Hematopoietic multipotent progenitor cell treated with erythropoietin and hydrocortisone succinate and interleukin-3 and kit ligand, for 17 days (in vitro differentiated cells): ENCODE measurements around the gene GPR153.
"Not testable (repeated sequence)": the region's sequence is repeated elsewhere in the genome, so short reads cannot be mapped to it uniquely, and the experiment has no call there.

Experiments
- DNase-seq: peaks from one replicate; pipeline ENCODE4 v3.0.0-alpha.2; 2015; ENCODE audit warnings: low spot score

The GPR153 gene

DNA sequence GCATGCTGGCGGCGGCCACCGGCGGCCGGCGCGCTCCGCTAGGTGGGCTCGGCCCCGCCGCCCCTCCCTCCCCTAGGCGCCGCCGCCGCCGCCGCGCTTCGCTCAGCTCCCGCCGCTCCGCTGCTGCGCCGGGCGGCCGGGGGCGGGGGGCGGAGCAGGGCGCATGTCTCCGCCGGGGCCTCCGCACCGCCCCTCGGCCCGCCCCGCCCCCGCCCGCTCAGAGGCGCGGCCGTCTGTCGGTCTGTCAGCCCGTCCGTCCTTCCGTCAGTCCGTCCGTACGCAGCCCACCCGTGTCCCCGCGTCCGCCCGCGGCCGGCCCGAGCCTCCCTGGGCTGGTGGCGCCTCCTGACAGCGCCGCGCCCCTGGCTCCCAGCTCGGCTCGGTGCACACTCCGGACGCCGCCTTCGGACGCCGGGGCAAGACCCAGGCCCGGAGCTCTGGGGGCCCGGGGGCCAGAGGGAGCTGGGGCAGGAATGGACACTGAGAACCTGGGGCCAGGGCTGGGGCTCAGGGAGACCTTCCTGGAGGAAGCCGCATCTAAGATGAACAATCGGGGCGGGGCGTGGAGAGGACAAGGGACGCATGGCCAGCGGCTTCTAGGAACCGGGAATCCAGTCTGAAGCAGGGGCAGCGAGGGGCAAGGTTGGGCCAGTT lies at the start of gene GPR153:
GPR153 (minus strand) TSS at position 138 of the 654 bp plus-strand sequence. CDS start 6,193 bp downstream, outside the sequence.
- DNase-seq, result no peak

GRCh38 chr1:6310116-6310848 lies 49.4 kb upstream of the GPR153 start:
- DNase-seq, result no peak

DNA sequence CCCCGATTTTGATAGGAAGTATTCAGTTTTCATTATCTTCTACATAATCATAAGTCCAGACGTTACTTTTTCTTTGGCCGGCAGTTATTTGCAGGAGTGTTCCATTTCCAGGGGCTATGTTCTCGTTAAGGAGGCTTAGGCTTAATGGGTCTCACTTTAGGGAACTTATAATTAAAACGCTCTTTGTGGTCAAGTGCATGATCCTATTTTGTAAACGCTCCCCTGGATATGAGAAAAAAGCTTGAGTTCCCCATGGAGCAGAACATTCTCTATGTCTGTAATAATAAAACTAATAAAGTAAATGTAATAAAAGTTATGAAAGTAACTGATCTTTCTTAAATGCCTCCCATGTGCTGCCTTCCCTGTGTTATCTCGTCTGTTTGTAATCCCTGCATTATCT lies 48.7 kb upstream of the GPR153 start:
- DNase-seq, result no peak

- DNase-seq, result no peak
These were observed 47.6 kb upstream of the GPR153 start for GRCh38 chr1:6308449-6308848.

- not testable (repeated sequence) for DNase-seq
These were observed 46.8 kb upstream of the GPR153 start for GRCh38 chr1:6307682-6308081.

DNA sequence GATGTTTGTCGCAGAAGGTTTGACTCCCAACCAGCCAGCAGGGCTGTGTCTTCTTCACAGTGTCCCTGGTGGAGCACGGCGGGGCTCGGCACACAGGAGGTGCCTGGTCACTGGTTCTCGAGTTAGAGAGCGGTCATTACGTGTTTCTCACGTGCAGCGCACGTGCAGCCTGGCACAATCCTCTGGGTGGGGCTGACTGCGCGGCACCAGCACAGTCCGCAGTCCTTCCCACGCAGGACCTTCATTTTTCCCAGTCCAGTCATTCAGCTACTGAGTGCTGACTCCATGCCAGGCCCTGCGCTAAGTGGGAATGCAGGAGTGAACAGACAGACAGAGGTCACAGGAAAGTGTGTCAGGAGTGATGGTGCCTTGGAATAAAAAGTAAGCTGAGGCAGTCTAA lies 46.2 kb upstream of the GPR153 start:
- no peak for DNase-seq

- no peak for DNase-seq
These were observed 42.6 kb upstream of the GPR153 start for GRCh38 chr1:6303397-6304012.

- DNase-seq, result no peak
These were observed 41.7 kb upstream of the GPR153 start for GRCh38 chr1:6302568-6302967.

DNA sequence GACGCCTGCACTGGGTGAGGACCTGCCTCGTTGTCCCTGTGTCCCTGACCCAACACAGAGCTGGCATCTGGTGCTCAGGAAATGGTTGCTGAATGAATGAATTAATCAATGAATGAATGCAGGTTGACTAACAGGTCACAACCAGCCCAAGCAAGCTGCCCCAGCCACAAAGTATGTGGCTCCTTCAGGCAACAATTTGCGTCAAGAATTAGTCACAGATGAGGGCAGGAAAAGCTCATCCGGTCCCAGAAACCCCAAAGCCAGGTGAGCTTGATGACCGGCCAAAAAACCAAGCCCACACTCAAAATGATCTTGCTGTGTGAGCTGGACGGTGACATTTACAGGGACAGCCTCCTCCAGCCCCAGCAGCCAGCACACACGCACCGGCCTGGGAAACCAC lies 40.6 kb upstream of the GPR153 start:
- no peak for DNase-seq

GRCh38 chr1:6300342-6301048 lies 39.6 kb upstream of the GPR153 start:
- DNase-seq, result no peak

DNA sequence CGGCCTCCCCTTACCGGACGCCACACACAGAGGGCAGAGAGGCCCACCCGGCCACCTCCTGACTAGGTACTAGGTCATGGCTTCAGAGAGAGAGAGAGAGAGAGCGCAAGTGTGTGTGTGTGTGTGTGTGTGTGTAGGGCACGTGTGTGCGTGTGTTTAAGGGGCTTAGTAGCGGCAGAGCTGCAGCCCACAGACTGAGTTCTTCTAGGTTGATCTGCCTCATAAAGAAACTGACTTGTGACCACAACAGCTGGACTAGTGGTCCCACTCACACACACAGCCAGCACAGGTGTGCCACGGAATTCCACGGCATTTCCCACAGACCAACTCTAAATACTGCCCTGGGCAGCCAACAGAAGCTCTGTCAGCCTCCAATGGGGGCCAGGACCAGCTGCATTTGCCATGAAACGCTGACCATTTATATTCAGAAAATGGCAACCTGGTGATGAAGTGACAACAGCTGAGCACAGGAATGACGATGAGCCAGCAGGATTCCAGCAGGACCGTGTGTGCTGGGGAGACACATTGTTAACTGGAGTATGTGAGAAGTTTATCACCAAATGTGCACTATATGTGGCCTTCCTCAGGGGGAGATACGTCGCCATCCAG lies 38.8 kb upstream of the GPR153 start:
- no peak for DNase-seq

- DNase-seq, result no peak
These were observed 38.1 kb upstream of the GPR153 start for GRCh38 chr1:6298940-6299465.

DNA sequence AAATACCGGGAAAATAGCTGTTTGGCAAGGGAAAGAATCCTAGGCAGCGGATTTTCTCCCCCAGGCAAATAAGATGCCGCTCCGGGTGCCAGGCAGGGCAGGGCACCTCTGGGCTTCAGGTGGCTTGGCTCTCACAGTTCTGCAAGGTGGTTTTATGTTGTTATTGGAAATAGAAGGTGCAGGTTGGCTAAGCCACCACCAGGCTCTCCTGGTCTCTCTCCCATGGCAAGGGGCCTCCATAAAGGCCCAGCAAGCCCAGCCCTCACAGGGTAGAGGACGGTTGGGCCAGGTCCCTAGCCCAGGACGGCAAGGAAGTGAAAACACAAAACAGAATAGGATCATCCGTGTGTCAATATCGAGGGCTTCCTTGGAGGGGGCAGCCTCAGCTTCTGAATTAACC lies 37.6 kb upstream of the GPR153 start:
- no peak for DNase-seq

DNA sequence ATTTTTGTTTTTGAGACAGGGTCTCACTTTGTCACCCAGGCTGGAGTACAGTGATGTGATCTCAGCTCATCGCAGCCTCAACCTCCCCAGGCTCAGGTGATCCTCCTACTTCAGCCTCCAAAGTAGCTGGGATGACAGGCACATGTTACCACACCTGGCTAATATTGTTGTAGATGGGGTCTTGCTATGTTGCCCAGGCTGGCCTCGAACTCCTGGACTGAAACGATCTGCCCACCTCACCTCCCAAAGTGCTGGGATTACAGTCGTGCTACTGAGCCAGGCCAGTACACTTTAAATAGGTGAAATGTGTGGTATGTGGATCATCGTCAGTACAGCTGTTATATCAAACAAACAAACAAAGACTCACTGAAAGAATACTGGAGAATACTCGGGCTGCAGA lies 35.0 kb upstream of the GPR153 start:
- DNase-seq, result no peak

DNA sequence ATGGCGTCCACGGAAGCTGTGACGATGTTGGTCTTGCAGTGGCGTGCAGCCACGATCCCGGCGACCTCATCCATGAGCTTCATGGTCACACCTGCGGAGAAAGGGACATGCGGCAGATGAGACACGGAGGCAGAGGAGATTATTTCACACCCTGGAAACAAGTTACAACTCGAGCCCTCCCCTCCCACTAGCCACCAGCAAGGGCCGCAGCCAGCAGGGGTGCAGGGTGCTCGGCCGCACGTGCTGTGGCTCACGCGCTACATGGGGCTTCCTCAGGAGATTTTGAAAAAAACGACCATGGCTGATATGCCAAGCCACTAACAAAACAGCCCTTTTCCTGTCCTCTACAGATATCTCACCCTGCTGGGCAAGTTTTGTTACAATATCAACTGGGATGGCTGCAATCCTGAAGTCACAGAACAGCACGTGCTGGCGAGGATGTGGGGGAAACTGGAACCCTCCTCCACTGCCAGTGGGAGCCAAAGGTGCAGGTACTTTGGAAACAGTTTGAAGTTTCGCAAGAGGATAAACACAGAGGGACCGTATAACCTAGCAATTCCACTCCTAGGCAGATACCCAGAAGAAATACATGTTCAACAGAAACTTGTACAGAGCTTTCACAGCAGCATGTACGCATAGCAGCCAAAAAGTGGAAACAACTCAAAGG lies 34.1 kb upstream of the GPR153 start:
- DNase-seq, result no peak

GRCh38 chr1:6294080-6294889 lies 33.4 kb upstream of the GPR153 start:
- no peak for DNase-seq

DNA sequence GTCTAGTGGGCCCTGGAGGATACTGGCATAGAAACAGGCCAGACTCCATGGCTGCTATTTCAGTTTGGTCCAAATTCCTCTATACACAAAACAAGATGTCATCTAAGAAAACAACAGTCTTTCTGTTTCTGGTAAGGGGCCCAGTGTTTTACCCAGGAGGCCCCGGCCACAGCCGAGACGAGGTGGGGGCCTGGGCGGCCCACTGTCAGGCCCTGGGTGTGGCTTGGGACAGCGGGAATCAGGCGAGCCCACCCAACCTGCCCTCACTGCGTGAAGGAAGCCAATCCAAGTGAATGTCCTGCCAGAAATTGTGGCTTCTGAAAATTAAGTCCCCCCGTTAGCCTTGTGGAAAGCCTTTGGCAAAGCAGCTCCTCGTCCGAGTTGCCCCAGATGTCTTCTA lies 31.2 kb upstream of the GPR153 start:
- no peak for DNase-seq

GRCh38 chr1:6288665-6289064 lies 27.8 kb upstream of the GPR153 start:
- no peak for DNase-seq

DNA sequence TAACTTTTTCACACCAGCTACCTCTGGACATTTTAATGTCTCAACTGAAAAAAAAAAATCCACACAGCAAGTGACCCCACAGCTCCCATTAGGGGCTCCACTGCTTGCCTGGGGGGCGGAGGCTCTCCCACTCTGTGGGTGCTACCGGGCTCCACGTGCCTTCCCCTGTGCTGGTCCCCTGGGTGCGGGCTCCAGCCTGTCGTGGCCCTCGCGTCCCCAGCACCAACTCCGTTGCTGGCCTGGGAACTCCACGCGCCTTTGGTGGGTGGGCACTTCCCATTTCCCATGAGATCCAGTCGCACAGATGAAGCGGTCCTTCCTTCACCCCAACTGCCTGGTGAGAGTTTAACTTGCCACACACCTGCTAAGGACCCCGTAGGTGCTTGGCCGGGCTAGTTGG lies 27.1 kb upstream of the GPR153 start:
- DNase-seq, result no peak

- DNase-seq, result no peak
These were observed 26.6 kb upstream of the GPR153 start for GRCh38 chr1:6287431-6287886.

GRCh38 chr1:6287029-6287428 lies 26.1 kb upstream of the GPR153 start:
- DNase-seq, result no peak
